Loucy (cell line): ENCODE measurements around the gene ACTL6B.
"Not testable (repeated sequence)": the region's sequence is repeated elsewhere in the genome, so short reads cannot be mapped to it uniquely, and the experiment has no call there.

Experiments used
- H2AFZ ChIP-seq: fragments of 200-600 bp; sonication (generic); 2 replicates; pipeline ENCODE4 v1.6.0; 2016; ENCODE audit warnings: antibody characterized with exemption, mild to moderate bottlenecking, low read length, moderate library complexity
- H3F3A ChIP-seq: fragments of 200-600 bp; 2 replicates; pipeline ENCODE4 v1.6.0; 2016; ENCODE audit warnings: antibody characterized with exemption, low read depth, mild to moderate bottlenecking
- H3K27me3 ChIP-seq: fragments of 200-600 bp; sonication (generic); 2 replicates; pipeline ENCODE4 v1.6.1; 2014; ENCODE audit warnings: low read length, mild to moderate bottlenecking; ENCODE audit not compliant: insufficient read depth, poor library complexity, severe bottlenecking
- H3K36me3 ChIP-seq: fragments of 200-600 bp; sonication (generic); 2 replicates; pipeline ENCODE4 v1.6.1; 2016; ENCODE audit warnings: low read length; ENCODE audit not compliant: insufficient read depth
- H3K4me1 ChIP-seq: fragments of 200-600 bp; sonication (generic); 2 replicates; pipeline ENCODE4 v1.5.1; 2014; ENCODE audit warnings: low read length, mild to moderate bottlenecking; ENCODE audit not compliant: insufficient read depth, poor library complexity, severe bottlenecking
- H3K4me2 ChIP-seq: fragments of 200-600 bp; sonication (generic); 2 replicates; pipeline ENCODE4 v1.6.0; 2014; ENCODE audit warnings: antibody characterized with exemption, low read length, low read depth, mild to moderate bottlenecking; ENCODE audit not compliant: poor library complexity, severe bottlenecking
- H3K4me3 ChIP-seq: fragments of 200-600 bp; sonication (generic); 2 replicates; pipeline ENCODE4 v1.5.1; 2014; ENCODE audit warnings: low read length, mild to moderate bottlenecking, mixed read lengths; ENCODE audit not compliant: poor library complexity, severe bottlenecking
- H3K79me2 ChIP-seq: fragments of 200-600 bp; sonication (generic); 2 replicates; pipeline ENCODE4 v1.6.1; 2014; ENCODE audit warnings: low read length; ENCODE audit not compliant: insufficient read depth
- H3K9ac ChIP-seq: fragments of 200-600 bp; sonication (generic); 2 replicates; pipeline ENCODE4 v1.6.0; 2014; ENCODE audit warnings: mild to moderate bottlenecking, low read depth, low read length, moderate library complexity; ENCODE audit not compliant: poor library complexity, severe bottlenecking
- H3K9me2 ChIP-seq: fragments of 200-600 bp; sonication (generic); replicated peaks from 2 replicates; pipeline ENCODE4 v1.6.1; 2016; ENCODE audit warnings: low read depth, low read length, mixed read lengths
- H3K9me3 ChIP-seq: fragments of 200-600 bp; sonication (generic); 2 replicates; pipeline ENCODE4 v1.6.1; 2014; ENCODE audit warnings: mild to moderate bottlenecking, antibody characterized with exemption, low read length, low read depth; ENCODE audit not compliant: insufficient read depth
- H4K20me1 ChIP-seq: fragments of 200-600 bp; sonication (generic); 2 replicates; pipeline ENCODE4 v1.6.0; 2014; ENCODE audit warnings: antibody characterized with exemption, low read length, mild to moderate bottlenecking; ENCODE audit not compliant: insufficient read depth, poor library complexity, severe bottlenecking
- CTCF ChIP-seq: fragments of 200-600 bp; sonication (generic); conservative IDR thresholded peaks from 2 replicates; pipeline ENCODE4 v1.5.1; 2014; ENCODE audit warnings: mild to moderate bottlenecking, antibody characterized with exemption, low read length
- EZH2phosphoT487 ChIP-seq: fragments of 200-600 bp; IDR thresholded peaks from 2 replicates; pipeline ENCODE4 v1.6.1; 2018; ENCODE audit warnings: antibody characterized with exemption, mild to moderate bottlenecking, moderate library complexity, borderline replicate concordance

Gene ACTL6B

GRCh38 chr7:100655908-100656674 lies at the start of gene ACTL6B:
Gene ACTL6B, minus strand, starts transcription at chr7:100656448. Its CDS starts 94 bp downstream, at chr7:100656354.
- Histone ChIP-seq H3K36me3 (no peaks in the 10 kb centered on the region), H3K4me1 (no peaks in the 10 kb centered on the region), H3F3A (no peaks in the 10 kb centered on the region), H3K27me3 (no peaks in the 10 kb centered on the region), H3K9me3 (no peaks in the 10 kb centered on the region), H2AFZ (no peak within 1 kb of the TSS), H3K4me3 (no peak within 1 kb of the TSS), H4K20me1 (no peaks in the 10 kb centered on the region), H3K4me2 (no peak within 1 kb of the TSS), H3K9me2 (no peaks in the 10 kb centered on the region), H3K9ac (no peak within 1 kb of the TSS), H3K79me2 (no peaks in the 10 kb centered on the region)
- no peak for TF ChIP-seq CTCF
- no peak for TF ChIP-seq EZH2phosphoT487

- Histone ChIP-seq H3K36me3 (no peaks in the 10 kb centered on the region), H2AFZ (peak overlapping the region; percentile 44; the same call in 1 of the 2 replicates), H3F3A (no peaks in the 10 kb centered on the region), H3K4me3 (peak overlapping the region; percentile 98), H3K4me2 (peak overlapping the region; percentile 97), H3K79me2 (peaks cover 28% of the 10 kb centered on the region), H3K27me3 (no peaks in the 10 kb centered on the region), H3K9me2 (no peaks in the 10 kb centered on the region), H4K20me1 (peaks cover 12% of the 10 kb centered on the region), H3K9me3 (no peaks in the 10 kb centered on the region), H3K9ac (peak overlapping the region; percentile 92), H3K4me1 (peaks cover 18% of the 10 kb centered on the region)
- TF ChIP-seq CTCF (peak; percentile 87), EZH2phosphoT487 (no peak)
Observed at GRCh38 chr7:100705320-100705752, 49.1 kb upstream of the ACTL6B start.

GRCh38 chr7:100701089-100701488 lies 44.8 kb upstream of the ACTL6B start:
- H3K27me3 ChIP-seq, H3K4me1 ChIP-seq, H3K36me3 ChIP-seq, H3K4me3 ChIP-seq, H3F3A ChIP-seq, H3K9ac ChIP-seq, H2AFZ ChIP-seq, H3K9me2 ChIP-seq, H3K9me3 ChIP-seq, H3K79me2 ChIP-seq, H3K4me2 ChIP-seq, H4K20me1 ChIP-seq: not testable (repeated sequence)

- H4K20me1 ChIP-seq = no peaks in the 10 kb centered on the region
- H2AFZ ChIP-seq = no peak overlapping the region
- no peak for TF ChIP-seq CTCF
- TF ChIP-seq EZH2phosphoT487 = no peak
- no peak overlapping the region for H3K4me2 ChIP-seq
- H3K9me2 ChIP-seq = no peaks in the 10 kb centered on the region
- H3K4me3 ChIP-seq = no peak overlapping the region
- H3F3A ChIP-seq = no peaks in the 10 kb centered on the region
- H3K9me3 ChIP-seq = no peaks in the 10 kb centered on the region
- no peaks in the 10 kb centered on the region for H3K27me3 ChIP-seq
- H3K9ac ChIP-seq = no peak overlapping the region
- H3K79me2 ChIP-seq = no peaks in the 10 kb centered on the region
- no peaks in the 10 kb centered on the region for H3K36me3 ChIP-seq
- no peaks in the 10 kb centered on the region for H3K4me1 ChIP-seq
Observed at GRCh38 chr7:100699018-100699417, 42.8 kb upstream of the ACTL6B start.
